C4-2B (cell line): ENCODE data around the gene MIX23.

Experiments used
- ZFX ChIP-seq: fragments of 450-650 bp; IDR thresholded peaks from 2 replicates; pipeline ENCODE4 v1.6.1; 2017
- TF ChIP-seq, protein P1 (sequence below): fragments of 450-650 bp; conservative IDR thresholded peaks from 2 replicates; pipeline ENCODE4 v1.5.1; 2017; ENCODE audit warnings: mild to moderate bottlenecking

DNA sequence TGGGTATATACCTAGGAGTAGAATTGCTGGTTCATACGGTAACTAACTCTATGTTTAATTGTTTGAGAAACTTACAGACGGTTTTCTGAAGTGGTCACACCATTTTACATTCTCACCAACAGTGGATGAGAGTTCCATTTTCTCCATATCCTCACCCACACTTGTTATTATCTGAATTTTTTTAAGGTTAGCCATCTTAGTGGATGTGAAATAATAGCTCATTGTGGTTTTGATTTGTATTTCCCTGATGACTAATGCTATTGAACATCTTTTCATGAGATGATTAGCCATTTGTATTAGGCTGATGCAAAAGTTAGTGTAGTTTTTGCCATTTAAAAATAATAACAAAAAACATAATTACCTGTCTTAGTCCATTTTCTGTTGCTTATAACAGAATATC is 39.4 kb downstream of the MIX23 start:
- TF ChIP-seq, protein P1, sequence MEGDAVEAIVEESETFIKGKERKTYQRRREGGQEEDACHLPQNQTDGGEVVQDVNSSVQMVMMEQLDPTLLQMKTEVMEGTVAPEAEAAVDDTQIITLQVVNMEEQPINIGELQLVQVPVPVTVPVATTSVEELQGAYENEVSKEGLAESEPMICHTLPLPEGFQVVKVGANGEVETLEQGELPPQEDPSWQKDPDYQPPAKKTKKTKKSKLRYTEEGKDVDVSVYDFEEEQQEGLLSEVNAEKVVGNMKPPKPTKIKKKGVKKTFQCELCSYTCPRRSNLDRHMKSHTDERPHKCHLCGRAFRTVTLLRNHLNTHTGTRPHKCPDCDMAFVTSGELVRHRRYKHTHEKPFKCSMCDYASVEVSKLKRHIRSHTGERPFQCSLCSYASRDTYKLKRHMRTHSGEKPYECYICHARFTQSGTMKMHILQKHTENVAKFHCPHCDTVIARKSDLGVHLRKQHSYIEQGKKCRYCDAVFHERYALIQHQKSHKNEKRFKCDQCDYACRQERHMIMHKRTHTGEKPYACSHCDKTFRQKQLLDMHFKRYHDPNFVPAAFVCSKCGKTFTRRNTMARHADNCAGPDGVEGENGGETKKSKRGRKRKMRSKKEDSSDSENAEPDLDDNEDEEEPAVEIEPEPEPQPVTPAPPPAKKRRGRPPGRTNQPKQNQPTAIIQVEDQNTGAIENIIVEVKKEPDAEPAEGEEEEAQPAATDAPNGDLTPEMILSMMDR, result no peak
- no peak for TF ChIP-seq ZFX
